HepG2 (cell line): Measurements from ENCODE around the gene FIS1. TPM values are rescaled to one million over a fixed set of nuclear protein-coding genes. Genes with fewer than 3 reads are reported as not detected.

Experiments used
- AKAP8 ChIP-seq: sonication (generic); formaldehyde crosslinking; IDR thresholded peaks from 2 replicates; pipeline ENCODE4 v1.5.1; 2020; ENCODE audit warnings: mild to moderate bottlenecking, missing genetic modification reagents
- ATM ChIP-seq: fragments of 450-650 bp; IDR thresholded peaks from 2 replicates; pipeline ENCODE4 v1.7.1; 2017; ENCODE audit warnings: mild to moderate bottlenecking, borderline replicate concordance
- CENPT ChIP-seq: sonication (generic); formaldehyde crosslinking; IDR thresholded peaks from 2 replicates; pipeline ENCODE4 v1.8.0; 2022; ENCODE audit warnings: low read depth, mild to moderate bottlenecking, moderate library complexity, missing genetic modification reagents
- DR1 ChIP-seq: sonication (generic); formaldehyde crosslinking; IDR thresholded peaks from 2 replicates; pipeline ENCODE4 v1.8.0; 2021; ENCODE audit warnings: mild to moderate bottlenecking, missing genetic modification reagents, inconsistent platforms
- FOXP4 ChIP-seq: sonication (generic); formaldehyde crosslinking; IDR thresholded peaks from 2 replicates; pipeline ENCODE4 v1.4.0; 2020; ENCODE audit warnings: missing genetic modification reagents
- GABPB1 ChIP-seq: IDR thresholded peaks from 2 replicates; pipeline ENCODE4 v1.6.1; 2016; ENCODE audit warnings: mild to moderate bottlenecking, missing genetic modification reagents, moderate library complexity, missing compliant biosample characterization
- GTF3A ChIP-seq: sonication (generic); formaldehyde crosslinking; conservative IDR thresholded peaks from 2 replicates; pipeline ENCODE4 v1.4.0; 2020; ENCODE audit warnings: mild to moderate bottlenecking, missing genetic modification reagents
- HNRNPK ChIP-seq: fragments of 200-400 bp; formaldehyde crosslinking; IDR thresholded peaks from 2 replicates; pipeline ENCODE4 v1.6.1; 2018; ENCODE audit warnings: low read length, low read depth, moderate library complexity, mild to moderate bottlenecking; ENCODE audit not compliant: poor library complexity, severe bottlenecking
- KLF13 ChIP-seq: sonication (generic); formaldehyde crosslinking; IDR thresholded peaks from 2 replicates; pipeline ENCODE4 v1.4.0; 2020; ENCODE audit warnings: mild to moderate bottlenecking, missing genetic modification reagents
- MXD4 ChIP-seq: IDR thresholded peaks from 2 replicates; pipeline ENCODE4 v1.6.1; 2016; ENCODE audit warnings: mild to moderate bottlenecking, missing biosample characterization, missing genetic modification reagents
- PCBP2 ChIP-seq: fragments of 200-400 bp; formaldehyde crosslinking; optimal IDR thresholded peaks from 2 replicates; pipeline ENCODE3; 2018; ENCODE audit warnings: low read length, low read depth; ENCODE audit not compliant: poor library complexity, severe bottlenecking
- SALL1 ChIP-seq: sonication (generic); formaldehyde crosslinking; IDR thresholded peaks from 2 replicates; pipeline ENCODE4 v1.8.0; 2022; ENCODE audit warnings: mild to moderate bottlenecking, missing genetic modification reagents
- TARDBP ChIP-seq: sonication (generic); formaldehyde crosslinking; IDR thresholded peaks from 2 replicates; pipeline ENCODE4 v1.8.0; 2022; ENCODE audit warnings: mild to moderate bottlenecking, missing genetic modification reagents
- TCF7L2 ChIP-seq: IDR thresholded peaks from 2 replicates; pipeline ENCODE4 v1.6.1; 2011; ENCODE audit warnings: mild to moderate bottlenecking, low read depth, low read length, moderate library complexity
- TFDP2 ChIP-seq: sonication (generic); formaldehyde crosslinking; IDR thresholded peaks from 2 replicates; pipeline ENCODE4 v1.4.0; 2020; ENCODE audit warnings: missing genetic modification reagents
- ZBTB2 ChIP-seq: sonication (generic); formaldehyde crosslinking; IDR thresholded peaks from 2 replicates; pipeline ENCODE4 v1.8.0; 2022; ENCODE audit warnings: low read depth, missing genetic modification reagents
- ZBTB46 ChIP-seq: sonication (generic); formaldehyde crosslinking; IDR thresholded peaks from 2 replicates; pipeline ENCODE4 v1.4.0; 2020; ENCODE audit warnings: mild to moderate bottlenecking, missing genetic modification reagents, borderline replicate concordance
- ZNF143 ChIP-seq: sonication (generic); formaldehyde crosslinking; IDR thresholded peaks from 2 replicates; pipeline ENCODE4 v1.4.0; 2020; ENCODE audit warnings: missing genetic modification reagents
- ZNF17 ChIP-seq: sonication (generic); formaldehyde crosslinking; IDR thresholded peaks from 2 replicates; pipeline ENCODE4 v1.5.0; 2020; ENCODE audit warnings: mild to moderate bottlenecking, missing genetic modification reagents
- ZNF3 ChIP-seq: IDR thresholded peaks from 2 replicates; pipeline ENCODE4 v1.7.0; 2017; ENCODE audit warnings: inconsistent platforms
- ZNF543 ChIP-seq: sonication (generic); formaldehyde crosslinking; IDR thresholded peaks from 2 replicates; pipeline ENCODE4 v1.4.0; 2020; ENCODE audit warnings: mild to moderate bottlenecking, missing genetic modification reagents
- ZNF577 ChIP-seq: sonication (generic); formaldehyde crosslinking; IDR thresholded peaks from 2 replicates; pipeline ENCODE4 v1.4.0; 2020; ENCODE audit warnings: mild to moderate bottlenecking, low read depth, missing genetic modification reagents, borderline replicate concordance
- ZNF629 ChIP-seq: sonication (generic); formaldehyde crosslinking; conservative IDR thresholded peaks from 2 replicates; pipeline ENCODE4 v1.5.0; 2020; ENCODE audit warnings: missing genetic modification reagents
- ZNF878 ChIP-seq: sonication (generic); formaldehyde crosslinking; IDR thresholded peaks from 2 replicates; pipeline ENCODE4 v1.8.1; 2023; ENCODE audit warnings: mild to moderate bottlenecking, missing genetic modification reagents, moderate library complexity
- polyA plus RNA-seq, 8 experiments: library from polyadenylated mRNA; depleted of rRNA in 3 of 8; stranded (reverse) in 7 of 8; unstranded in 1 of 8; fragments of >200 nt; fragmentation: Illumina TruSeq in 4 of 8; extraction: Trizol in 4 of 8; gene quantifications; 2 replicates each; pipeline versions ENCODE4 v1.2.1 to v1.2.3, GENCODE V29; 2011 to 2016; ENCODE audit warnings: low read depth in 4 of 8, missing spikeins in 1 of 8, mixed read lengths in 1 of 8; ENCODE audit not compliant: insufficient read depth in 1 of 8
- total RNA-seq, 5 experiments: library from RNA; depleted of rRNA; stranded (reverse); fragments of >200 nt; fragmentation: Illumina TruSeq; extraction: Trizol; gene quantifications; 2 replicates each; pipeline ENCODE4 v1.2.3, GENCODE V29; 2016; ENCODE audit warnings: low read depth in 1 of 5

The FIS1 gene
- total and polyA plus RNA-seq, 2 of the 13 experiments (the other 11 are each of a cell fraction or from before 2014, with no cell fraction given): 97.5 to 101 TPM

- no peak for TF ChIP-seq HNRNPK
- no peak for TF ChIP-seq MXD4 (CRISPR knock-in tag)
- TF ChIP-seq TFDP2 (CRISPR knock-in tag): no peak
- no peak for TF ChIP-seq ZBTB2
- no peak for TF ChIP-seq CENPT
- TF ChIP-seq ZBTB46 (CRISPR knock-in tag): no peak
- TF ChIP-seq AKAP8: no peak
- TF ChIP-seq TARDBP (CRISPR knock-in tag): no peak
- TF ChIP-seq GTF3A: no peak
- TF ChIP-seq ZNF543 (CRISPR knock-in tag): no peak
- TF ChIP-seq ZNF629 (CRISPR knock-in tag): 0 out of 2 replicates have a peak, but pooled peaks have one; percentile 40
- no peak for TF ChIP-seq ZNF878 (CRISPR knock-in tag)
- peak; percentile 48 for TF ChIP-seq SALL1 (CRISPR knock-in tag)
- no peak for TF ChIP-seq GABPB1
- peak; percentile 37; the same call in 1 of the 2 replicates for TF ChIP-seq FOXP4 (CRISPR knock-in tag)
- no peak for TF ChIP-seq TCF7L2
- no peak for TF ChIP-seq ZNF3 (CRISPR knock-in tag)
- no peak for TF ChIP-seq ZNF17 (CRISPR knock-in tag)
- TF ChIP-seq KLF13 (CRISPR knock-in tag): no peak
- TF ChIP-seq ATM: no peak
- TF ChIP-seq ZNF143 (CRISPR knock-in tag): no peak
- TF ChIP-seq PCBP2: no peak
- no peak for TF ChIP-seq DR1 (CRISPR knock-in tag)
- no peak for TF ChIP-seq ZNF577 (CRISPR knock-in tag)
Measured at GRCh38 chr7:101220295-101220694, 24.6 kb downstream of the FIS1 start (continued).
